Upper lobe of left lung (tissue), 4 donors: ENCODE results near the gene LZTFL1.

Experiments
- EP300 ChIP-seq, 4 donors: sonication (generic); formaldehyde crosslinking; IDR thresholded peaks; one replicate each; pipeline ENCODE4 v1.5.1; 2017; ENCODE audit warnings: antibody characterized with exemption in 4 of 4, control low read depth in 2 of 4
- POLR2A ChIP-seq, 4 donors: fragments of 450-650 bp; IDR thresholded peaks; one replicate each; pipeline ENCODE4 v1.5.1; 2016 to 2017; ENCODE audit warnings: antibody characterized with exemption in 4 of 4, mild to moderate bottlenecking in 2 of 4

GRCh38 chr3:45826908-45827307, 15.0 kb downstream of the LZTFL1 start:
- TF ChIP-seq EP300 (IDR thresholded peaks at IDR 0.05) (no peak), POLR2A (IDR thresholded peaks at IDR 0.05) (no peak)
